Nephron (organoid): ENCODE results near the gene TOM1L2.
A peak's percentile ranks its signal among the peaks of the same experiment; 100 is the strongest.

Experiments
- H3K27ac Mint-ChIP-seq, 3 experiments: 2 replicates each; pipeline ENCODE4 v1.8.0; 2020; ENCODE audit warnings: mixed read lengths in 3 of 3, mild to moderate bottlenecking in 2 of 3, moderate library complexity in 1 of 3
- H3K27me3 Mint-ChIP-seq: 2 replicates; pipeline ENCODE4 v1.8.0; 2021; ENCODE audit warnings: low read depth, mild to moderate bottlenecking, moderate library complexity, mixed read lengths
- H3K36me3 Mint-ChIP-seq: 2 replicates; pipeline ENCODE4 v1.8.0; 2020; ENCODE audit warnings: low read depth, mixed read lengths
- H3K4me1 Mint-ChIP-seq: 2 replicates; pipeline ENCODE4 v1.8.0; 2020; ENCODE audit warnings: mixed read lengths
- H3K4me3 Mint-ChIP-seq, 3 experiments: 2 replicates each; pipeline ENCODE4 v1.8.0; 2020; ENCODE audit warnings: mild to moderate bottlenecking in 3 of 3, mixed read lengths in 3 of 3, moderate library complexity in 2 of 3
- H3K9me3 Mint-ChIP-seq: 2 replicates; pipeline ENCODE4 v1.8.0; 2020; ENCODE audit warnings: mixed read lengths
- TF ChIP-seq, protein P1 (sequence below), 3 experiments: fragments of 200-600 bp; sonication (generic); IDR thresholded peaks; one replicate each; pipeline ENCODE4 v1.5.0; 2021; ENCODE audit warnings: antibody characterized with exemption in 3 of 3; ENCODE audit not compliant: unreplicated experiment in 3 of 3

TOM1L2 gene

DNA sequence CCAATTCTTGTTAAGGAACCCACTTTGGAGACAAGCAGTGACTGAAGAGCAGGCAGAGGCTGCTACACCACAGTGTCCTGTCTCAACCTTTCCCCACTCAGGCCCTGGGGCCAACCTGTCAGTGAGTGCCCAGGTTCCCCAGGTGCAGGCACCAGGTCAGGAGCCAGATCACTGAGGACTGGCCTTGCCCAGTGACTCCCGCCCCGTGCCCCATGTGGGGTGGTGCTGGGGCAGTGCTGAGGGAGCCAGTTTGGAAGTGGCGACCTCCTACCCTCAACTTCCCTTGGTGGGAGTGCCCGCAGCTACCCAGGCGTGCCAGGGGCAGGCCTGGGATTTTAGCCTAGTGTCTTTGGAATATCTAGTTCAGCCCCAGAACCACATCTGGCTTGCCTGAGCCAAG is 164.8 kb downstream of the TOM1L2 start:
- Mint-ChIP-seq H3K27me3 (peaks cover 3% of the 10 kb centered on the region), H3K36me3 (peaks cover 24% of the 10 kb centered on the region), H3K4me3 (no peak overlapping the region), H3K9me3 (no peaks in the 10 kb centered on the region), H3K27ac (no peak overlapping the region), H3K4me1 (peaks cover 42% of the 10 kb centered on the region)
- TF ChIP-seq, protein P1, sequence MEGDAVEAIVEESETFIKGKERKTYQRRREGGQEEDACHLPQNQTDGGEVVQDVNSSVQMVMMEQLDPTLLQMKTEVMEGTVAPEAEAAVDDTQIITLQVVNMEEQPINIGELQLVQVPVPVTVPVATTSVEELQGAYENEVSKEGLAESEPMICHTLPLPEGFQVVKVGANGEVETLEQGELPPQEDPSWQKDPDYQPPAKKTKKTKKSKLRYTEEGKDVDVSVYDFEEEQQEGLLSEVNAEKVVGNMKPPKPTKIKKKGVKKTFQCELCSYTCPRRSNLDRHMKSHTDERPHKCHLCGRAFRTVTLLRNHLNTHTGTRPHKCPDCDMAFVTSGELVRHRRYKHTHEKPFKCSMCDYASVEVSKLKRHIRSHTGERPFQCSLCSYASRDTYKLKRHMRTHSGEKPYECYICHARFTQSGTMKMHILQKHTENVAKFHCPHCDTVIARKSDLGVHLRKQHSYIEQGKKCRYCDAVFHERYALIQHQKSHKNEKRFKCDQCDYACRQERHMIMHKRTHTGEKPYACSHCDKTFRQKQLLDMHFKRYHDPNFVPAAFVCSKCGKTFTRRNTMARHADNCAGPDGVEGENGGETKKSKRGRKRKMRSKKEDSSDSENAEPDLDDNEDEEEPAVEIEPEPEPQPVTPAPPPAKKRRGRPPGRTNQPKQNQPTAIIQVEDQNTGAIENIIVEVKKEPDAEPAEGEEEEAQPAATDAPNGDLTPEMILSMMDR (IDR thresholded peaks at IDR 0.05; ENCODE audit: unreplicated experiment in 3 of 3) = no peak

DNA sequence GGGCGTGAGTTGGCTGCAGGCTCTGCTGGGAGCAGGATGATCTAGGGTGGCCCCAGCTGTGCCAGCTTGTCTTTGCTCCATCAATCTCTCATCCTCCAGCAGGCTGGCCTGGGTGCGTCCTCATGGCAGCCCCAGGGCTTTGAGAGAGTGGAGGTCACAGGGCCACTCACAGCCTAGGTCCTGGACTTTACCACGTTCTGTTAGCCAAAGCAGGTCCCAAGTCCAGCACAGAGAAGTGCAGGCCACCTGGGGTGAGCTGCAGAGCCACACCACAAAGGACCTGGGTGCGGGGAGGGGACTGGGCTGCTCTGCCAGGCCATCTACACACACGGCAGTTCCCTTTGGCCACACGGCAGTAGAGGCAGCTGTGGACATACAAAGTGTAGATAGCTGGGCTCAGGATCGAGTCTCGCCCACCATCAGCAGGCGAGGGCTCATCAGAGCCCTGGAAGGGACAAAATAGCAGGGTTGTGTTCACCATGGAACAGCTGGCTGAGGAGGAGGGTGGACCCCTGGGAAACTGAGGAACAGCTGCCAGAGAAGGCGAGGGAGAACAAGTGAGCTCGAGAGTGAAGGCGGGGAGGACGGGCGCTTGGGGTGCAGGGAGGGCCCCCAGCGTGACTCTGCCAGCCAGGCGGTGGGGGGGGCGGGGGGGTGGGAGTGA is 165.5 kb downstream of the TOM1L2 start:
- Mint-ChIP-seq H3K27ac (no peak overlapping the region), H3K4me3 (no peak overlapping the region), H3K27me3 (peaks cover 3% of the 10 kb centered on the region), H3K4me1 (peaks cover 37% of the 10 kb centered on the region), H3K9me3 (no peaks in the 10 kb centered on the region), H3K36me3 (peaks cover 24% of the 10 kb centered on the region)
- TF ChIP-seq, protein P1 (IDR thresholded peaks at IDR 0.05; ENCODE audit: unreplicated experiment in 3 of 3) = no peak

DNA sequence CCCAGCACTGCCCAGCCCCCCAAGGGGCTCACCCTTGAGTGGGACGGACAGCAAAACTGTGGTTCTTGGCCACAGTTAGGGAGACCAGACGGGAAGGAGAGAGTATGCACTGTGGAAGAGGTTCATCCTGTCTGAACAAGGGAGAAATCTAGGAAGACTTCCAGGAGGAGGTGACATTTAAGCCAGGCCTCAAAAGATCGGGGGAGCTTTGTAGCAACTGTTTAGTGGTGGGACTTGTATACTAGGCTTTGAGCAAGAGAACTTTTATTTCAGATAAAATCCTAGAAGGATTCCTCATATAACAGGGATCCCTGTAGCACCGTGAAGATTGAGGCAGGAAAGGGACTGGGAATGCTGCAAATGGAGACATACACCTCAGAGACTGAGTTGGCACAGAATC is 166.2 kb downstream of the TOM1L2 start:
- peak overlapping the region in 1 of 3 experiments; percentile 21 for H3K4me3 Mint-ChIP-seq
- no peaks in the 10 kb centered on the region for H3K9me3 Mint-ChIP-seq
- peak overlapping the region in 2 of 3 experiments; percentile 8 to 35 for H3K27ac Mint-ChIP-seq
- peaks cover 29% of the 10 kb centered on the region for H3K4me1 Mint-ChIP-seq
- peaks cover 24% of the 10 kb centered on the region for H3K36me3 Mint-ChIP-seq
- peaks cover 3% of the 10 kb centered on the region for H3K27me3 Mint-ChIP-seq
- TF ChIP-seq, protein P1 (IDR thresholded peaks at IDR 0.05; ENCODE audit: unreplicated experiment in 3 of 3) = no peak

DNA sequence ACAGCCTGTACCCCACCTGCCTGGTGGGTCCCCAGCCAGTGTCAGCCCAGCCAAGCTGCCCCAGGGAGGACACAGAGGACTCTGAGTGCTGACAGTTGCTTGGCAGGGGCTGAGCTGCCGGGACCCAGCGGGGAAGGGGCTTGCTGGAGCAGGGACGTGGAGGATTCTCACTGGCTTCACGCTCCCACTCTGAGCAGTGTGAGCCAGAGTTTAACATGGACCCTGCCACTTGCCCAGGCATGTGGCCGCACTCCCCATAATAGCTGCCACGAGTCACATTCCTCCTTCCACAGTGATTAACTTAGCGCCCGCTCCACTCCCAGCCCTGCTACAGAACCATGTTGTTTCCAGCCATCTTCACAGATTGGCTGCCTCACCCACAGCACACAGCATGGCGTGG is 166.6 kb downstream of the TOM1L2 start:
- H3K27ac Mint-ChIP-seq = peak overlapping the region in 2 of 3 experiments; percentile 8 to 35
- TF ChIP-seq, protein P1 (IDR thresholded peaks at IDR 0.05; ENCODE audit: unreplicated experiment in 3 of 3) = no peak
- H3K4me1 Mint-ChIP-seq = peaks cover 25% of the 10 kb centered on the region
- H3K4me3 Mint-ChIP-seq = peak overlapping the region in 1 of 3 experiments; percentile 21
- peaks cover 1% of the 10 kb centered on the region for H3K27me3 Mint-ChIP-seq
- H3K36me3 Mint-ChIP-seq = peaks cover 24% of the 10 kb centered on the region
- H3K9me3 Mint-ChIP-seq = no peaks in the 10 kb centered on the region

DNA sequence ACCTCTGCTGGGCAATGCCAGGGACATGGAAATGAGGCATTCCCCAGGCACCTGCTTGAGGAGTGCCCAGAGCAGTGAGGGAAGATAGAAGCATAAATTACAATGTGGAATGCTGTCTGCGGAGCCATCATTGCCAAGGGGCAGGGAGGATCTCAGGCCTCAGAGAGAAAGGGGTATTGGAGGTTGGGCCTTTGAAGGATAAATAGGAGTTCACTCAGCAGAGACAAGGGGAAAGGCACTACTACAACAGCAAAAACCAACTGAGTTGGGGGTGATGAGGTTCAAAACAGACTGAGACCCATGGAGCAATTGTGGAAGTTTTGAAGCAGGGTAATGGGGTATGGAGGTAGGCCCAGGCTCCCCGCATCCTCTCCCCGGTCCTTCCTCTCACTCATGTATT is 168.2 kb downstream of the TOM1L2 start:
- H3K4me3 Mint-ChIP-seq = no peak overlapping the region
- no peaks in the 10 kb centered on the region for H3K27me3 Mint-ChIP-seq
- peaks cover 24% of the 10 kb centered on the region for H3K4me1 Mint-ChIP-seq
- peaks cover 33% of the 10 kb centered on the region for H3K36me3 Mint-ChIP-seq
- H3K9me3 Mint-ChIP-seq = no peaks in the 10 kb centered on the region
- no peak overlapping the region for H3K27ac Mint-ChIP-seq
- TF ChIP-seq, protein P1 (IDR thresholded peaks at IDR 0.05; ENCODE audit: unreplicated experiment in 3 of 3) = no peak
